CD4-positive, CD25-positive, alpha-beta regulatory T cell (primary cell): ENCODE data around the gene PDE8A. TPM values are rescaled to one million over a fixed set of nuclear protein-coding genes. Genes with fewer than 3 reads are reported as not detected.
"Not testable (repeated sequence)": the region's sequence is repeated elsewhere in the genome, so short reads cannot be mapped to it uniquely, and the experiment has no call there.

Source experiments
- ATAC-seq, 2 donors: fragments of 150-1000 bp; cut with Tn5 transposase; one replicate each; pipeline ENCODE4 v1.10.0; 2021; ENCODE audit warnings: low read depth in 2 of 2, moderate number of reproducible peaks in 2 of 2, moderate library complexity in 1 of 2
- DNase-seq, 3 donors: peaks; one replicate each; pipeline versions ENCODE4 v3.0.0 to v3.0.0-alpha.2; 2012 to 2022; ENCODE audit warnings: mixed read lengths in 1 of 3
- H3K27ac ChIP-seq: one replicate; pipeline ENCODE4 v1.7.0; 2013; ENCODE audit warnings: mild to moderate bottlenecking, low read length; ENCODE audit not compliant: insufficient read depth, poor library complexity, severe bottlenecking
- H3K27me3 ChIP-seq: one replicate; pipeline ENCODE4 v1.7.0; 2013; ENCODE audit warnings: low read length; ENCODE audit not compliant: control insufficient read depth, insufficient read depth
- H3K36me3 ChIP-seq: one replicate; pipeline ENCODE4 v1.7.0; 2013; ENCODE audit warnings: mild to moderate bottlenecking, low read length, moderate library complexity; ENCODE audit not compliant: control insufficient read depth, insufficient read depth
- H3K4me1 ChIP-seq: 2 replicates; pipeline ENCODE4 v1.7.0; 2013; ENCODE audit warnings: mild to moderate bottlenecking, low read length; ENCODE audit not compliant: insufficient read depth, control insufficient read depth, poor library complexity, severe bottlenecking
- H3K4me3 ChIP-seq: one replicate; pipeline ENCODE4 v1.7.0; 2013; ENCODE audit warnings: low read depth, mild to moderate bottlenecking, low read length, moderate library complexity
- H3K9me3 ChIP-seq, 2 experiments: 1 replicate in 1 of 2; 2 replicates in 1 of 2; pipeline ENCODE4 v1.7.0; 2013; ENCODE audit warnings: low read length in 2 of 2, mild to moderate bottlenecking in 1 of 2, moderate library complexity in 1 of 2; ENCODE audit not compliant: control insufficient read depth in 2 of 2
- H3K27ac Mint-ChIP-seq, 3 donors: one replicate each; pipeline ENCODE4 v1.8.0; 2020 to 2022; ENCODE audit warnings: mild to moderate bottlenecking in 3 of 3, mixed read lengths in 3 of 3, moderate library complexity in 2 of 3
- H3K27me3 Mint-ChIP-seq: one replicate; pipeline ENCODE4 v1.8.0; 2022; ENCODE audit warnings: mild to moderate bottlenecking, mixed read lengths
- H3K36me3 Mint-ChIP-seq: one replicate; pipeline ENCODE4 v1.8.0; 2020; ENCODE audit warnings: mixed read lengths
- H3K4me1 Mint-ChIP-seq, 4 donors: one replicate each; pipeline ENCODE4 v1.8.0; 2020 to 2022; ENCODE audit warnings: mixed read lengths in 4 of 4, mild to moderate bottlenecking in 1 of 4
- H3K4me3 Mint-ChIP-seq, 4 donors: one replicate each; pipeline ENCODE4 v1.8.0; 2020 to 2022; ENCODE audit warnings: mild to moderate bottlenecking in 4 of 4, mixed read lengths in 4 of 4, moderate library complexity in 3 of 4
- H3K9me3 Mint-ChIP-seq, 7 donors: one replicate each; pipeline ENCODE4 v1.8.0; 2020 to 2022; ENCODE audit warnings: mixed read lengths in 7 of 7, mild to moderate bottlenecking in 3 of 7, moderate library complexity in 2 of 7
- polyA plus RNA-seq, 4 donors: library from polyadenylated mRNA; unstranded; fragments of 300-500 nt; fragmentation: Illumina TruSeq; gene quantifications; one replicate each; pipeline ENCODE4 v1.2.3, GENCODE V29; 2021
- total RNA-seq: library from RNA; stranded (reverse); gene quantifications from one replicate; pipeline ENCODE4 v1.2.3, GENCODE V29; 2022

PDE8A gene
- total and polyA plus RNA-seq, 5 donors from 2014 or later, result 2.0 to 28.9 (median 4.8) TPM

GRCh38 chr15:85174521-85174920 lies 192.9 kb downstream of the PDE8A start:
- H3K9me3 ChIP-seq, result peaks cover 0 to 6% of the 10 kb centered on the region in 2 experiments
- H3K36me3 ChIP-seq, result no peaks in the 10 kb centered on the region
- Mint-ChIP-seq H3K9me3 (peaks cover 0 to 17% (median 0%) of the 10 kb centered on the region in 7 donors), H3K27me3 (peaks cover 33% of the 10 kb centered on the region), H3K4me1 (peaks cover 0 to 6% (median 0%) of the 10 kb centered on the region in 4 donors), H3K36me3 (no peaks in the 10 kb centered on the region), H3K27ac (no peak overlapping the region), H3K4me3 (no peak overlapping the region)
- H3K4me1 ChIP-seq, result no peaks in the 10 kb centered on the region
- H3K27ac ChIP-seq, result no peak overlapping the region
- H3K4me3 ChIP-seq, result no peak overlapping the region
- H3K27me3 ChIP-seq, result peaks cover 2% of the 10 kb centered on the region
- no peak for DNase-seq
- ATAC-seq, result no peak

GRCh38 chr15:85177042-85177515 lies 195.4 kb downstream of the PDE8A start:
- not testable (repeated sequence) for H3K9me3 Mint-ChIP-seq, H3K4me1 Mint-ChIP-seq, H3K27me3 ChIP-seq, H3K36me3 ChIP-seq, H3K4me3 Mint-ChIP-seq, H3K27ac ChIP-seq, H3K27ac Mint-ChIP-seq, H3K4me1 ChIP-seq, H3K36me3 Mint-ChIP-seq, DNase-seq, ATAC-seq, H3K4me3 ChIP-seq, H3K9me3 ChIP-seq
- peaks cover 37% of the 10 kb centered on the region for H3K27me3 Mint-ChIP-seq

GRCh38 chr15:85178308-85178707 lies 196.7 kb downstream of the PDE8A start:
- Mint-ChIP-seq H3K27me3 (peaks cover 32% of the 10 kb centered on the region), H3K27ac (no peak overlapping the region), H3K36me3 (no peaks in the 10 kb centered on the region), H3K4me3 (no peak overlapping the region), H3K4me1 (peaks cover 0 to 6% (median 0%) of the 10 kb centered on the region in 4 donors), H3K9me3 (no peaks in the 10 kb centered on the region)
- no peak overlapping the region for H3K4me3 ChIP-seq
- H3K9me3 ChIP-seq, result no peaks in the 10 kb centered on the region
- peaks cover 2% of the 10 kb centered on the region for H3K27me3 ChIP-seq
- no peaks in the 10 kb centered on the region for H3K4me1 ChIP-seq
- no peak overlapping the region for H3K27ac ChIP-seq
- DNase-seq (no peak), ATAC-seq (no peak)
- H3K36me3 ChIP-seq, result no peaks in the 10 kb centered on the region

GRCh38 chr15:85179700-85180099 lies 198.0 kb downstream of the PDE8A start:
- Mint-ChIP-seq H3K27me3 (peaks cover 30% of the 10 kb centered on the region), H3K9me3 (no peaks in the 10 kb centered on the region), H3K36me3 (no peaks in the 10 kb centered on the region), H3K4me1 (no peaks in the 10 kb centered on the region), H3K4me3 (no peak overlapping the region), H3K27ac (no peak overlapping the region)
- ATAC-seq, result no peak
- Histone ChIP-seq H3K27ac (no peak overlapping the region), H3K27me3 (no peaks in the 10 kb centered on the region), H3K4me1 (no peaks in the 10 kb centered on the region), H3K9me3 (no peaks in the 10 kb centered on the region), H3K36me3 (no peaks in the 10 kb centered on the region), H3K4me3 (no peak overlapping the region)
- no peak for DNase-seq

- H3K36me3 ChIP-seq, H3K9me3 ChIP-seq, DNase-seq, H3K4me3 ChIP-seq, H3K27ac Mint-ChIP-seq, H3K4me1 Mint-ChIP-seq, H3K4me1 ChIP-seq, ATAC-seq, H3K36me3 Mint-ChIP-seq, H3K27me3 ChIP-seq, H3K4me3 Mint-ChIP-seq, H3K27ac ChIP-seq, H3K9me3 Mint-ChIP-seq: not testable (repeated sequence)
- H3K27me3 Mint-ChIP-seq, result peaks cover 21% of the 10 kb centered on the region
Observed at GRCh38 chr15:85185350-85185749, 203.7 kb downstream of the PDE8A start.

- H3K4me3 Mint-ChIP-seq, H3K36me3 ChIP-seq, H3K4me1 Mint-ChIP-seq, H3K9me3 ChIP-seq, H3K4me3 ChIP-seq, H3K27ac ChIP-seq, H3K36me3 Mint-ChIP-seq, H3K27me3 ChIP-seq, H3K4me1 ChIP-seq, H3K27ac Mint-ChIP-seq, ATAC-seq, H3K27me3 Mint-ChIP-seq, DNase-seq, H3K9me3 Mint-ChIP-seq: not testable (repeated sequence)
Observed at GRCh38 chr15:85188171-85188577, 206.5 kb downstream of the PDE8A start.

Other genes with a start within 250 kb of the PDE8A start
- 39.8 TPM for gene ZNF592, start 233.3 kb upstream of the PDE8A start, total RNA-seq
- 1 to 10 TPM; 3.8 to 4.3 (median 4.2) TPM for gene ZNF592, start 233.3 kb upstream of the PDE8A start, polyA plus RNA-seq
- 0.22 TPM for gene ALPK3, start 164.5 kb upstream of the PDE8A start, total RNA-seq
- not detected for gene ALPK3, start 164.5 kb upstream of the PDE8A start, polyA plus RNA-seq
- gene SLC28A1, start 97.2 kb upstream of the PDE8A start, total RNA-seq, result not detected
- gene SLC28A1, start 97.2 kb upstream of the PDE8A start, polyA plus RNA-seq, result not detected